Measurements from ENCODE around the gene CDCP2.

Gene CDCP2

DNA sequence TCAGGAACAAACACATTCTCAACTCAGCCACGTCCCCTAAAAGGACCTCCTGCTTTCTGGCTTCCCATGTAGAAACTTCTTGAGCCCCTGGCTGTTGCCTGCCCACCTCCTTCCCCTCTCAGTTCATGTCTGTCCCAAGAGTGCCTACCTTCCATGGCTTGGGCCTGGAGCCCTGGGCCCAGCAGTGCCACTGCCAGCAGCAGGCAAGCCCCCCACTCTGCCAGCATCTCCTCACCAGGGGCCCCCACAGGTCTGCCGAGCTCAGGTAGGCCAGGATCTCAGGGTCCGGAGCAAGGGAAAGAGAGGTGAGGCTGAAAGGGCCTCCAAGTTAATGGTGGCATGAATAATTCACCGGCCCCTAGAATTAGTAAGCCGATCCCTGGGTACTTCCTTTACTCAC lies at the start of gene CDCP2:
Gene CDCP2, minus strand, starts transcription at position 305 of the 400 bp plus-strand sequence. Its CDS starts 78 bp downstream, at position 227.
- no peak for DNase-seq

DNA sequence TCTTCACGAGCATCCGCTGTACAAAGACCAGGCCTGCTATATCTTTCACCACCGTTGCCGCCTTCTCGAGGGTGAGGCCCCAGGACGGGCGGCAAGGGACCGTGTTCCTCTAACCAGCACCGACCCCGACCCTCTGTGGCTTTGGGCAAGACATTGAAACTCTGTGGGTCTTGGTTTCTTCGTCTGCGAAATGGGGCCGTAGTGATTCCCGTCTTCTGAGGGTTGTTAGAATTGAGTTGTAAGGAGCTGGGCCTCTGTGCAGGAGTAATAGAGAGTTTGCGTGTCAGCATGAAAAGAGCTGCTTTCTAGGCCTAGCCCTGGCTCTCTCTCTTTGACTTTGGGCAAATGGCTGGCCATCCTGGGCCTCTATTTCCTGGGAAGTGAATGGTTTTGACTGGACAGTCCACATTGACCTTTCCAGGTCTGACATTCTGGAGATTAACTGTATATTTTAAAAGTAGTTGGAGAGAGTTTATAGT lies 47.8 kb upstream of the CDCP2 start:
- no peak for DNase-seq

GRCh38 chr1:54199765-54200518 lies 47.1 kb upstream of the CDCP2 start, which contains the start of the genes CYB5RL and MRPL37:
Gene CYB5RL (minus strand): TSS chr1:54200030. CDS start chr1:54195616, 4,414 bp downstream.
Gene MRPL37 (plus strand): TSS chr1:54200167. CDS start chr1:54200244, 77 bp downstream.
- DNase-seq: peak; percentile 99

- no peak for DNase-seq
Observed at GRCh38 chr1:54199151-54199764, 46.5 kb upstream of the CDCP2 start.

GRCh38 chr1:54193453-54193852 lies 40.7 kb upstream of the CDCP2 start:
- DNase-seq: no peak

GRCh38 chr1:54191525-54191924 lies 38.7 kb upstream of the CDCP2 start:
- DNase-seq: no peak

GRCh38 chr1:54190526-54190925 lies 37.7 kb upstream of the CDCP2 start:
- DNase-seq: no peak

- no peak for DNase-seq
Observed at GRCh38 chr1:54188291-54188690, 35.5 kb upstream of the CDCP2 start.

DNA sequence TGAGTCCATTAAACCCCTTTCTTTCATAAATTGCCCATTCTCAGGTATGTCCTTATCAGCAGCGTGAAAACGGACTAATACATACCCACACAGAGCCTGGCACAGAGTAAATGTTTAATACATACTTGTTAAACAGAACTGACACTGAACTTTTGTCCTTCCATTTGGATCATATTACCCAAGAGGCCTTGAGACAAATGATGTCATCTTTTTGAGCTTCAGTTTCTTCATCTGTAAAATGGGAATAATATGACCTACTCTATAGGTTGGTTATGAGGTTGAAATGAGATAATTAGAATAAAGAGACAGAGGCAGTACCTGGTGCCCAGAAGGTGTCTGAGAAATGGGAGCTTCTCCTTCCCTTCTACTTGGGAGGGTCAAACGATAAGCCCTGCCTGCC lies 33.3 kb upstream of the CDCP2 start:
- no peak for DNase-seq

DNA sequence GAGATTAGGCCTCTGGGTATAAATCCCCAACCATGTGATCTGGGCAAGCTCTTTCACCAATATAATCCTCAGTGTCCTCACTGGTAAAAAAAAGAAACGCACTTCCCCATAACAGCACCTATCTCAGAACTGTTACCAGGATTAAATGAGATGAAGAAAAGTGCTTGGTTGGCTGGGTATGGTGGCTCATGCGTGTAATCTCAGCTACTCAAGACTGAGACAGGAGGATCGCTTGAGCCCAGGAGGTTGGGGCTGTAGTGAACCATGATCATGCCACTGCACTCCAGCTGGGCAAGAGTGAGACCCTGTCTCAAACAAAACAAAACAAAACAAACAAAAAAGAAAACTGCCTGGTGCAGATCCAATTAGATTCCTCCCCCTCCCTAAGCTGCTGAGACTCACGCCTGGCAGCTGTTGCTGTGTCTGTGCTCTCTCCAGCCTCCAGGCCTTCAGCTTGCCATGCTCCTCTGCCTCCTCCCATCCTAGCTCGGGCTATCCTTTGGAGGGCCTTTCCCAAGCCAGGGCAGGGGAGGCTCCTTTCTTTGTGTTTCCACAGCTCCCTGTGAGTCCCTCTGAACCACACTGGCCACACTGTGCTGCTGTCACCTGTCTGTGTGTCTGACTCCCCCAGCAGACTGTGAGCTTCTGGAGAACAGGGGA lies 28.0 kb upstream of the CDCP2 start:
- DNase-seq: no peak

- DNase-seq: no peak
Observed at GRCh38 chr1:54178296-54179070, 25.7 kb upstream of the CDCP2 start.

- no peak for DNase-seq
Observed at GRCh38 chr1:54177726-54178125, 24.9 kb upstream of the CDCP2 start.

DNA sequence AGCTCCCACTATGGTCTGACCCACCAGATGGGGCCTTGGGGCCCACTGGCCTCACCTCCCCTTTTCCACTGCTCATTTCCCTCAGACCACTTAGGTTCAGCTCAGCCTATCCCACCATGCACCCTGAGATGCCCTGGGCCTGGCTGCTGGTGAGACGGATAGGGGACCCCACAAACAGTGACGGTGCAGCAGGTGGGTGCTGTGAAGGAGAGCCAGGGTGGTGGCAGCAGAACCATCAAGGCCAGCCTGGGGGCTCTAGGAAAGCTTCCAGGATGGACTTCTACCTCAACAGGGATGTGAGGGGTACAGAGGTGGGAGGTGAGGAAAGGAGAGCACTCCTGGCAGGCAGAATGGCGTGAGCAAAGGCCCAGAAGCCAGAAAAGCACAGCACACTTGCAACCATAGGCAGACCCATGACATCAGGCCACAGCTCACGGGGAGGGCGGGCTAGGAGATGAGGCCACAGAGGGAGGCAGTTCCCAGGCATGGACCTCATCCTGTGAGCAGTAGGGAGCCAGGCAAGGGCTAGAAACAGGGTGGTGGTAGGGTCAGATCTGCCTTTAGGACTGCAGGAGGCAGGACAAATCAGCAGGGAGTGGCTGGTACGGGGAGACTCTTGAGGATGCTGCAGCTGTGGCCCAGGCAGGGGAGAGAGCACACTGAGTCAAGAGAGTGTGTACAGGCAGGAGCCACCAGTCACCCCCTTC lies 24.0 kb upstream of the CDCP2 start:
- no peak for DNase-seq

DNA sequence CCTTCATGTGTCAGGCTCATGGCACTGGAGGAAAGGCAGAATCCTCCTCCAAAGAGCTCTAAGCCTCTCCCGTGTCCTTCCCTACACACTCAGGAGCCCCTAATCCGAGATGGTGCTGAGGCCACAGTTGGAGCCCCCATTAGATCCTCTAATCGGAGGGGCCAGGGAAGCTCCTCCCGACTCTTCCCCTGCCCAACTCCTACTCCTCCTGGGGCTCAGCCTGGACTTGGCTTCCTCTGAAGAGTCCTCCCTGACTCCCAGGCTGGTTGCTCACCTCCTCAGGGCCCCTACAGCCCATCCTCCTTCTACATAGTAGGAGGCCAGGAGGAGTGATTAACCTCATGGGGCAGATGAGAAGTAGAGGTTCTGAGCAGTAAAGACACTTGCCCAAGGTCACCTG lies 21.3 kb upstream of the CDCP2 start:
- DNase-seq: no peak

DNA sequence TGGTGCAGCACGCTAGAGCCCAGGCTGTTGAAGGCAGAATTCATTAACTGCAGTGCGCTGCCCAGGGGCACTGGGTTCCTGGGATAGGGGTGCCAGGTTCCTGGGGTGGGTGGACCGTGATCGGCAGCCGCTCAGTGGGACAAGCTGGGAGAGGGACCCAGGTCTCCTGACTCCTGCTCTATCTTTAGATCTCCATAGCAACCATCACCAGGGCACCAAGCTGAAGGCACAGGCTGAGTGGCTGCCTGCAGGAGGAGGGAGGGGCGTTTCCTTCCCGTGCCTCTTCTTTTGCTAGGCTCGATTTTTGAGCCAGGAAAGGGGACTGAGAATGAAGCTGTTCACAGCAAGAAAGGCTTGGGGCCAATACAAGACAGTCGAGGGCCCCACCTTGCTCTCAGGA lies 20.9 kb upstream of the CDCP2 start:
- DNase-seq: no peak

GRCh38 chr1:54172614-54173599 lies 20.1 kb upstream of the CDCP2 start:
- DNase-seq: no peak

GRCh38 chr1:54171606-54172005 lies 18.8 kb upstream of the CDCP2 start:
- DNase-seq: no peak

GRCh38 chr1:54171016-54171415 lies 18.2 kb upstream of the CDCP2 start:
- DNase-seq: no peak

GRCh38 chr1:54169068-54169467 lies 16.3 kb upstream of the CDCP2 start:
- no peak for DNase-seq

DNA sequence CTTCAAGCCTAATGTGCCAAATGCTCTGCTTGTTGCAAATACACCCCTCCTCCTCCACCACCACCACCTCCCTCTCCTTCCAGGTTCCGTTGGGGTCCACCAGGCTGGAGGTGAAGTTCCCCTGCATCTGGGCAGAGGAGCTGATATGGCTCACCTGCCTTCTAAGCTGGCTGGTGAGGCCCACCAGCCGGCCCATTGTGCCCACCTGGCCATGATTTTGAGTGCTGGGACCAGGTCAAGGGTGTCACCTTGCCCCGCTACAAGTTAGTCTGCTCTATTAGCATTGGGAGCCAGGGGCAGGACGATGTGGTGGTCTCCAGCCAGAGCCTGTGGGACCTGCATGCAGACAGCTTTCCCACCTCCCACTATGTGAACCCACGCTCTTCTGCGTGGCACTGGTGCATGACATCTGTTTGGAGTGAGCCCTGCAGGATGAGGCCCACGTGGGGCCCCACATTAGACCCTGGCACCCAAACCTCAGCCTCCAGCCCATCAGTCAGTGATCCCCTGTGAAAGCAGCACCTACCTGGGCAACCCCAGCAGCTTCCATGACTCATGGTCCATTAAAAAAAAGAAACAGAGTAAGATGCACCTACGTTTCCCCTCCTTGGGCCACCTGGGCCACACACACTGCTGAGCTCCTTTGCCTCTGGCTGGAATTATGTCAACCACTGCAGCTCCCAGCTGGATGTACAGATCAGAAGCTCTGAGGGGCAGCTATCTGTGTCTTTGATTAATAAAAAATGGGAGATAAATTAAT lies 15.6 kb upstream of the CDCP2 start:
- DNase-seq: no peak
